SK-N-MC (cell line): Measurements from ENCODE around the gene EEF1AKMT3.

ENCODE experiments used
- DNase-seq: peaks from one replicate; pipeline ENCODE4 v3.0.0-alpha.2; 2011; ENCODE audit warnings: low read depth, low spot score
- H3K27ac ChIP-seq: fragments of 200-600 bp; sonication (generic); 2 replicates; pipeline ENCODE4 v1.5.1; 2016; ENCODE audit warnings: mixed run types
- H3K36me3 ChIP-seq: fragments of 200-600 bp; sonication (generic); 2 replicates; pipeline ENCODE4 v1.6.1; 2017; ENCODE audit warnings: antibody characterized with exemption, low read length, mixed read lengths; ENCODE audit not compliant: insufficient read depth
- H3K4me3 ChIP-seq: fragments of 200-600 bp; sonication (generic); 2 replicates; pipeline ENCODE4 v1.5.1; 2016
- H3K9ac ChIP-seq: fragments of 200-600 bp; sonication (generic); 2 replicates; pipeline ENCODE4 v1.8.0; 2017; ENCODE audit warnings: mixed run types, mixed read lengths; ENCODE audit not compliant: insufficient read length
- H3K9me3 ChIP-seq: fragments of 200-600 bp; sonication (generic); 2 replicates; pipeline ENCODE4 v1.6.1; 2017; ENCODE audit warnings: low read depth, mild to moderate bottlenecking, antibody characterized with exemption, low read length, moderate library complexity, mixed read lengths
- EZH2 ChIP-seq: fragments of 200-600 bp; sonication (generic); IDR thresholded peaks from one replicate; pipeline ENCODE4 v1.6.1; 2017; ENCODE audit warnings: antibody characterized with exemption
- FOXP2 ChIP-seq: optimal IDR thresholded peaks from 2 replicates; pipeline ENCODE3; 2011; ENCODE audit warnings: mild to moderate bottlenecking, moderate library complexity; ENCODE audit not compliant: insufficient read depth; ENCODE audit errors: extremely low read length, control extremely low read depth
- POLR2AphosphoS5 ChIP-seq: IDR thresholded peaks from 2 replicates; pipeline ENCODE4 v1.6.1; 2012; ENCODE audit warnings: mild to moderate bottlenecking, low read depth, low read length, borderline replicate concordance

EEF1AKMT3 gene

GRCh38 chr12:57759360-57759980 lies 12.9 kb upstream of the EEF1AKMT3 start:
- TF ChIP-seq FOXP2 (no peak), POLR2AphosphoS5 (no peak), EZH2 (no peak)
- Histone ChIP-seq H3K9ac (no peak overlapping the region), H3K27ac (no peak overlapping the region), H3K9me3 (no peaks in the 10 kb centered on the region), H3K36me3 (no peaks in the 10 kb centered on the region; the same call in 1 of the 2 replicates), H3K4me3 (no peak overlapping the region)
- no peak for DNase-seq

GRCh38 chr12:57760347-57760982 lies 11.9 kb upstream of the EEF1AKMT3 start:
- Histone ChIP-seq H3K27ac (no peak overlapping the region), H3K9ac (no peak overlapping the region), H3K4me3 (no peak overlapping the region), H3K9me3 (no peaks in the 10 kb centered on the region), H3K36me3 (no peaks in the 10 kb centered on the region; the same call in 1 of the 2 replicates)
- no peak for DNase-seq
- TF ChIP-seq EZH2 = no peak
- no peak for TF ChIP-seq POLR2AphosphoS5
- TF ChIP-seq FOXP2 = no peak

GRCh38 chr12:57761391-57761998 lies 10.9 kb upstream of the EEF1AKMT3 start:
- H3K4me3 ChIP-seq = no peak overlapping the region
- no peaks in the 10 kb centered on the region for H3K9me3 ChIP-seq
- H3K36me3 ChIP-seq = no peaks in the 10 kb centered on the region; the same call in 1 of the 2 replicates
- no peak for TF ChIP-seq FOXP2
- no peak for TF ChIP-seq EZH2
- no peak for TF ChIP-seq POLR2AphosphoS5
- DNase-seq = no peak
- H3K27ac ChIP-seq = no peak overlapping the region
- no peak overlapping the region for H3K9ac ChIP-seq

GRCh38 chr12:57762463-57762862 lies 10.0 kb upstream of the EEF1AKMT3 start:
- no peak overlapping the region for H3K4me3 ChIP-seq
- TF ChIP-seq EZH2 (no peak), POLR2AphosphoS5 (no peak), FOXP2 (no peak)
- no peak overlapping the region for H3K27ac ChIP-seq
- H3K9me3 ChIP-seq = no peaks in the 10 kb centered on the region
- H3K9ac ChIP-seq = no peak overlapping the region
- no peak for DNase-seq
- H3K36me3 ChIP-seq = no peaks in the 10 kb centered on the region; the same call in 1 of the 2 replicates

- H3K36me3 ChIP-seq = peaks cover 5% of the 10 kb centered on the region; the same call in 1 of the 2 replicates
- H3K9ac ChIP-seq = no peak overlapping the region
- no peak overlapping the region for H3K4me3 ChIP-seq
- no peaks in the 10 kb centered on the region for H3K9me3 ChIP-seq
- TF ChIP-seq FOXP2 = no peak
- no peak for TF ChIP-seq POLR2AphosphoS5
- TF ChIP-seq EZH2 = no peak
- no peak for DNase-seq
- no peak overlapping the region for H3K27ac ChIP-seq
These were observed 8.3 kb upstream of the EEF1AKMT3 start for GRCh38 chr12:57763881-57764661.

GRCh38 chr12:57764662-57765002 lies 7.8 kb upstream of the EEF1AKMT3 start:
- Histone ChIP-seq H3K9me3 (no peaks in the 10 kb centered on the region), H3K36me3 (peaks cover 11% of the 10 kb centered on the region; the same call in 1 of the 2 replicates), H3K27ac (no peak overlapping the region), H3K9ac (no peak overlapping the region), H3K4me3 (peak overlapping the region; percentile 64)
- no peak for TF ChIP-seq FOXP2
- no peak for TF ChIP-seq POLR2AphosphoS5
- TF ChIP-seq EZH2 = no peak
- DNase-seq = no peak

- no peaks in the 10 kb centered on the region for H3K9me3 ChIP-seq
- H3K36me3 ChIP-seq = peaks cover 16% of the 10 kb centered on the region; the same call in 1 of the 2 replicates
- H3K9ac ChIP-seq = no peak overlapping the region
- no peak for TF ChIP-seq FOXP2
- peak; percentile 96 for TF ChIP-seq EZH2
- no peak for TF ChIP-seq POLR2AphosphoS5
- H3K4me3 ChIP-seq = peak overlapping the region; percentile 64
- H3K27ac ChIP-seq = no peak overlapping the region
- no peak for DNase-seq
These were observed 7.3 kb upstream of the EEF1AKMT3 start for GRCh38 chr12:57765003-57765697.
